GM18520 (cell line): Measurements from ENCODE around the gene PGPEP1.
"Not testable (repeated sequence)": the region's sequence is repeated elsewhere in the genome, so short reads cannot be mapped to it uniquely, and the experiment has no call there.

ENCODE experiments used
- ATAC-seq: cut with Tn5 transposase; IDR thresholded peaks from one replicate; pipeline ENCODE4 v1.9.1; 2021; ENCODE audit not compliant: unreplicated experiment

The PGPEP1 gene

GRCh38 chr19:18363787-18364186, 23.4 kb downstream of the PGPEP1 start:
- ATAC-seq, result no peak

GRCh38 chr19:18364277-18364825, 24.0 kb downstream of the PGPEP1 start:
- not testable (repeated sequence) for ATAC-seq

- ATAC-seq, result no peak
Observed at GRCh38 chr19:18364826-18365528, 24.6 kb downstream of the PGPEP1 start.

GRCh38 chr19:18366021-18366435, 25.6 kb downstream of the PGPEP1 start:
- ATAC-seq, result no peak

GRCh38 chr19:18368504-18369222, 28.3 kb downstream of the PGPEP1 start:
- no peak for ATAC-seq

- no peak for ATAC-seq
Observed at GRCh38 chr19:18373407-18373891, 33.1 kb downstream of the PGPEP1 start.

GRCh38 chr19:18373892-18374629, 33.7 kb downstream of the PGPEP1 start:
- peak; percentile 79 for ATAC-seq

- ATAC-seq, result no peak
Observed at GRCh38 chr19:18377026-18377425, 36.6 kb downstream of the PGPEP1 start.

GRCh38 chr19:18379803-18380747, 39.7 kb downstream of the PGPEP1 start:
- no peak for ATAC-seq

GRCh38 chr19:18380843-18381242, 40.4 kb downstream of the PGPEP1 start:
- no peak for ATAC-seq

GRCh38 chr19:18383622-18384021, 43.2 kb downstream of the PGPEP1 start:
- not testable (repeated sequence) for ATAC-seq

GRCh38 chr19:18384775-18385174, 44.4 kb downstream of the PGPEP1 start:
- ATAC-seq, result no peak

GRCh38 chr19:18385359-18385674, 44.9 kb downstream of the PGPEP1 start:
- no peak for ATAC-seq

- no peak for ATAC-seq
Observed at GRCh38 chr19:18385675-18386542, 45.5 kb downstream of the PGPEP1 start, which contains the start of gene GDF15. TSS of gene GDF15 (plus strand) at chr19:18386158. CDS start at chr19:18386190, 32 bp downstream.

- no peak for ATAC-seq
Observed at GRCh38 chr19:18386543-18387271, 46.3 kb downstream of the PGPEP1 start.

GRCh38 chr19:18388100-18388959, 47.9 kb downstream of the PGPEP1 start:
- ATAC-seq, result peak; percentile 55

- no peak for ATAC-seq
Observed at GRCh38 chr19:18388960-18389725, 48.7 kb downstream of the PGPEP1 start.
